ENCODE measurements around the gene PIEZO2.

Gene PIEZO2

GRCh38 chr18:11125492-11126315 lies 23.7 kb downstream of the PIEZO2 start:
- H3K9ac ChIP-seq (ENCODE audit: low read depth, low read length): no peak overlapping the region
- H3K27me3 ChIP-seq (ENCODE audit: insufficient read depth, low read length): no peaks in the 10 kb centered on the region
- no peaks in the 10 kb centered on the region for H3K4me1 ChIP-seq (ENCODE audit: insufficient read depth, low read length)
- no peak overlapping the region for H3K27ac ChIP-seq (ENCODE audit: low read length)
- H3K4me3 ChIP-seq (ENCODE audit: low read length): no peak overlapping the region
- H3K36me3 ChIP-seq (ENCODE audit: insufficient read depth, low read depth, low read length): no peaks in the 10 kb centered on the region
- peaks cover 3% of the 10 kb centered on the region; the same call in 1 of the 2 replicates for H3K9me3 ChIP-seq (ENCODE audit: insufficient read depth, low read depth, low read length)

- no peak overlapping the region for H3K4me3 ChIP-seq (ENCODE audit: low read length)
- no peaks in the 10 kb centered on the region for H3K27me3 ChIP-seq (ENCODE audit: insufficient read depth, low read length)
- no peak overlapping the region for H3K9ac ChIP-seq (ENCODE audit: low read depth, low read length)
- H3K36me3 ChIP-seq (ENCODE audit: insufficient read depth, low read depth, low read length): no peaks in the 10 kb centered on the region
- H3K9me3 ChIP-seq (ENCODE audit: insufficient read depth, low read depth, low read length): no peaks in the 10 kb centered on the region; the same call in 1 of the 2 replicates
- H3K27ac ChIP-seq (ENCODE audit: low read length): no peak overlapping the region
- no peaks in the 10 kb centered on the region for H3K4me1 ChIP-seq (ENCODE audit: insufficient read depth, low read length)
These were observed 25.3 kb downstream of the PIEZO2 start for GRCh38 chr18:11124054-11124453.

- H3K36me3 ChIP-seq (ENCODE audit: insufficient read depth, low read depth, low read length): no peaks in the 10 kb centered on the region
- no peak overlapping the region for H3K27ac ChIP-seq (ENCODE audit: low read length)
These were observed 27.9 kb downstream of the PIEZO2 start for GRCh38 chr18:11121443-11121849.

GRCh38 chr18:11119959-11120587 lies 29.3 kb downstream of the PIEZO2 start:
- H3K4me3 ChIP-seq (ENCODE audit: low read length): no peak overlapping the region
- no peak overlapping the region for H3K9ac ChIP-seq (ENCODE audit: low read depth, low read length)

More at GRCh38 chr18:11121443-11121849, 27.9 kb downstream of the PIEZO2 start:
- no peak overlapping the region for H3K4me3 ChIP-seq (ENCODE audit: low read length)
- H3K27me3 ChIP-seq (ENCODE audit: insufficient read depth, low read length): no peaks in the 10 kb centered on the region
- H3K4me1 ChIP-seq (ENCODE audit: insufficient read depth, low read length): no peaks in the 10 kb centered on the region
- H3K9ac ChIP-seq (ENCODE audit: low read depth, low read length): no peak overlapping the region
- no peaks in the 10 kb centered on the region for H3K9me3 ChIP-seq (ENCODE audit: insufficient read depth, low read depth, low read length)

GRCh38 chr18:11119550-11119949 lies 29.8 kb downstream of the PIEZO2 start:
- Histone ChIP-seq H3K9ac (ENCODE audit: low read depth, low read length) (no peak overlapping the region), H3K36me3 (ENCODE audit: insufficient read depth, low read depth, low read length) (no peaks in the 10 kb centered on the region), H3K9me3 (ENCODE audit: insufficient read depth, low read depth, low read length) (no peaks in the 10 kb centered on the region), H3K27ac (ENCODE audit: low read length) (no peak overlapping the region), H3K4me1 (ENCODE audit: insufficient read depth, low read length) (no peaks in the 10 kb centered on the region), H3K4me3 (ENCODE audit: low read length) (no peak overlapping the region), H3K27me3 (ENCODE audit: insufficient read depth, low read length) (no peaks in the 10 kb centered on the region)

More at GRCh38 chr18:11119959-11120587, 29.3 kb downstream of the PIEZO2 start:
- H3K27me3 ChIP-seq (ENCODE audit: insufficient read depth, low read length): no peaks in the 10 kb centered on the region
- H3K36me3 ChIP-seq (ENCODE audit: insufficient read depth, low read depth, low read length): no peaks in the 10 kb centered on the region
- H3K4me1 ChIP-seq (ENCODE audit: insufficient read depth, low read length): no peaks in the 10 kb centered on the region
- no peak overlapping the region for H3K27ac ChIP-seq (ENCODE audit: low read length)
- H3K9me3 ChIP-seq (ENCODE audit: insufficient read depth, low read depth, low read length): no peaks in the 10 kb centered on the region

- no peaks in the 10 kb centered on the region for H3K36me3 ChIP-seq (ENCODE audit: insufficient read depth, low read depth, low read length)
- H3K4me1 ChIP-seq (ENCODE audit: insufficient read depth, low read length): no peaks in the 10 kb centered on the region
- no peak overlapping the region for H3K9ac ChIP-seq (ENCODE audit: low read depth, low read length)
- H3K4me3 ChIP-seq (ENCODE audit: low read length): no peak overlapping the region
- no peak overlapping the region for H3K27ac ChIP-seq (ENCODE audit: low read length)
- H3K9me3 ChIP-seq (ENCODE audit: insufficient read depth, low read depth, low read length): no peaks in the 10 kb centered on the region
- no peaks in the 10 kb centered on the region for H3K27me3 ChIP-seq (ENCODE audit: insufficient read depth, low read length)
These were observed 31.2 kb downstream of the PIEZO2 start for GRCh38 chr18:11118051-11118766.

GRCh38 chr18:11115276-11115675 lies 34.1 kb downstream of the PIEZO2 start:
- Histone ChIP-seq H3K9ac (ENCODE audit: low read depth, low read length) (no peak overlapping the region), H3K36me3 (ENCODE audit: insufficient read depth, low read depth, low read length) (no peaks in the 10 kb centered on the region), H3K9me3 (ENCODE audit: insufficient read depth, low read depth, low read length) (no peaks in the 10 kb centered on the region), H3K4me1 (ENCODE audit: insufficient read depth, low read length) (no peaks in the 10 kb centered on the region), H3K27me3 (ENCODE audit: insufficient read depth, low read length) (no peaks in the 10 kb centered on the region), H3K4me3 (ENCODE audit: low read length) (no peak overlapping the region), H3K27ac (ENCODE audit: low read length) (no peak overlapping the region)

GRCh38 chr18:11114653-11115052 lies 34.7 kb downstream of the PIEZO2 start:
- no peak overlapping the region for H3K4me3 ChIP-seq (ENCODE audit: low read length)

GRCh38 chr18:11113937-11114336 lies 35.4 kb downstream of the PIEZO2 start:
- no peak overlapping the region for H3K27ac ChIP-seq (ENCODE audit: low read length)
- H3K9ac ChIP-seq (ENCODE audit: low read depth, low read length): no peak overlapping the region
- H3K4me1 ChIP-seq (ENCODE audit: insufficient read depth, low read length): no peaks in the 10 kb centered on the region

More at GRCh38 chr18:11114653-11115052, 34.7 kb downstream of the PIEZO2 start:
- H3K4me1 ChIP-seq (ENCODE audit: insufficient read depth, low read length): no peaks in the 10 kb centered on the region
- H3K36me3 ChIP-seq (ENCODE audit: insufficient read depth, low read depth, low read length): no peaks in the 10 kb centered on the region
- H3K9me3 ChIP-seq (ENCODE audit: insufficient read depth, low read depth, low read length): no peaks in the 10 kb centered on the region
- no peak overlapping the region for H3K9ac ChIP-seq (ENCODE audit: low read depth, low read length)
- H3K27me3 ChIP-seq (ENCODE audit: insufficient read depth, low read length): no peaks in the 10 kb centered on the region
- H3K27ac ChIP-seq (ENCODE audit: low read length): no peak overlapping the region

GRCh38 chr18:11113046-11113548 lies 36.3 kb downstream of the PIEZO2 start:
- H3K9ac ChIP-seq (ENCODE audit: low read depth, low read length): no peak overlapping the region
- H3K4me1 ChIP-seq (ENCODE audit: insufficient read depth, low read length): no peaks in the 10 kb centered on the region
- no peak overlapping the region for H3K4me3 ChIP-seq (ENCODE audit: low read length)
- no peaks in the 10 kb centered on the region for H3K9me3 ChIP-seq (ENCODE audit: insufficient read depth, low read depth, low read length)
- H3K27me3 ChIP-seq (ENCODE audit: insufficient read depth, low read length): no peaks in the 10 kb centered on the region
- no peaks in the 10 kb centered on the region for H3K36me3 ChIP-seq (ENCODE audit: insufficient read depth, low read depth, low read length)
- H3K27ac ChIP-seq (ENCODE audit: low read length): no peak overlapping the region

More at GRCh38 chr18:11113937-11114336, 35.4 kb downstream of the PIEZO2 start:
- Histone ChIP-seq H3K4me3 (ENCODE audit: low read length) (no peak overlapping the region), H3K27me3 (ENCODE audit: insufficient read depth, low read length) (no peaks in the 10 kb centered on the region), H3K9me3 (ENCODE audit: insufficient read depth, low read depth, low read length) (no peaks in the 10 kb centered on the region), H3K36me3 (ENCODE audit: insufficient read depth, low read depth, low read length) (no peaks in the 10 kb centered on the region)

GRCh38 chr18:11112286-11112685 lies 37.1 kb downstream of the PIEZO2 start:
- no peak overlapping the region for H3K27ac ChIP-seq (ENCODE audit: low read length)
- H3K27me3 ChIP-seq (ENCODE audit: insufficient read depth, low read length): no peaks in the 10 kb centered on the region
- no peaks in the 10 kb centered on the region for H3K9me3 ChIP-seq (ENCODE audit: insufficient read depth, low read depth, low read length)
- H3K36me3 ChIP-seq (ENCODE audit: insufficient read depth, low read depth, low read length): no peaks in the 10 kb centered on the region
- no peak overlapping the region for H3K4me3 ChIP-seq (ENCODE audit: low read length)
- H3K4me1 ChIP-seq (ENCODE audit: insufficient read depth, low read length): no peaks in the 10 kb centered on the region
- no peak overlapping the region for H3K9ac ChIP-seq (ENCODE audit: low read depth, low read length)

Measured in iPS-20b (cell line).